Retinal pigment epithelial cell (primary cell): ENCODE data around the gene SH3BP2.
A peak's percentile ranks its signal among the peaks of the same experiment; 100 is the strongest.

ENCODE experiments used
- DNase-seq: peaks from one replicate; pipeline ENCODE4 v3.0.0-alpha.2; 2010; ENCODE audit warnings: low read depth
- H3K4me3 ChIP-seq: 2 replicates; pipeline ENCODE4 v1.5.1; 2011; ENCODE audit warnings: mild to moderate bottlenecking, low read length, control low read depth, moderate library complexity
- CTCF ChIP-seq: conservative IDR thresholded peaks from 2 replicates; pipeline ENCODE4 v1.5.1; 2011; ENCODE audit warnings: low read depth, low read length, control low read depth, inconsistent platforms

Gene SH3BP2

GRCh38 chr4:2797545-2798305 lies 4.8 kb downstream of the SH3BP2 start:
- no peak for DNase-seq
- H3K4me3 ChIP-seq, result no peak overlapping the region
- TF ChIP-seq CTCF, result no peak

- H3K4me3 ChIP-seq, result no peak overlapping the region
- no peak for DNase-seq
These were observed 5.7 kb downstream of the SH3BP2 start for GRCh38 chr4:2798399-2799223.

GRCh38 chr4:2799224-2799911 lies 6.5 kb downstream of the SH3BP2 start:
- DNase-seq, result no peak

More at GRCh38 chr4:2798399-2799223, 5.7 kb downstream of the SH3BP2 start:
- TF ChIP-seq CTCF, result no peak

GRCh38 chr4:2799971-2800690 lies 7.2 kb downstream of the SH3BP2 start:
- H3K4me3 ChIP-seq, result no peak overlapping the region
- no peak for DNase-seq
- TF ChIP-seq CTCF, result no peak

More at GRCh38 chr4:2799224-2799911, 6.5 kb downstream of the SH3BP2 start:
- TF ChIP-seq CTCF, result no peak
- no peak overlapping the region for H3K4me3 ChIP-seq

GRCh38 chr4:2800691-2801596 lies 8.1 kb downstream of the SH3BP2 start:
- TF ChIP-seq CTCF, result no peak
- peak; percentile 23 for DNase-seq
- H3K4me3 ChIP-seq, result no peak overlapping the region
